GM12873 (cell line): ENCODE results near the gene GOLGA5.
A peak's percentile ranks its signal among the peaks of the same experiment; 100 is the strongest.

ENCODE experiments used
- CTCF ChIP-seq: IDR thresholded peaks from 2 replicates; pipeline ENCODE4 v1.5.1; 2012; ENCODE audit warnings: low read depth, mild to moderate bottlenecking, moderate library complexity, low read length, control low read depth; ENCODE audit not compliant: insufficient read depth; ENCODE audit errors: missing control alignments

The GOLGA5 gene

GRCh38 chr14:92770484-92770883, 23.6 kb upstream of the GOLGA5 start:
- no peak for TF ChIP-seq CTCF

GRCh38 chr14:92774572-92774971, 19.5 kb upstream of the GOLGA5 start:
- TF ChIP-seq CTCF, result no peak

GRCh38 chr14:92780444-92781232, 13.5 kb upstream of the GOLGA5 start:
- TF ChIP-seq CTCF, result no peak

- TF ChIP-seq CTCF, result no peak
Observed at GRCh38 chr14:92781350-92781749, 12.8 kb upstream of the GOLGA5 start.

GRCh38 chr14:92783813-92784431, 10.2 kb upstream of the GOLGA5 start:
- peak; percentile 57 for TF ChIP-seq CTCF

GRCh38 chr14:92785667-92786426, 8.3 kb upstream of the GOLGA5 start:
- no peak for TF ChIP-seq CTCF

GRCh38 chr14:92786427-92786756, 7.7 kb upstream of the GOLGA5 start:
- no peak for TF ChIP-seq CTCF
